Panc1 (cell line): ENCODE results near the gene CDH15. TPM values are rescaled to one million over a fixed set of nuclear protein-coding genes. Genes with fewer than 3 reads are reported as not detected.

Source experiments
- ATAC-seq: fragments of 200-7000 bp; cut with Tn5 transposase; 2 replicates; pipeline ENCODE4 v1.9.1; 2020; ENCODE audit warnings: mild to moderate bottlenecking, moderate library complexity
- BruUV-seq: library from RNA; stranded (reverse); fragments of 400-500 nt; replicated peaks from 2 replicates; lab custom pipeline; 2021; lab: Mats Ljungman, UMichigan
- CTCF ChIA-PET: fragments of 300-600 bp; sonication (Branson Sonifier 250); formaldehyde crosslinking; loops from one replicate; lab custom pipeline; 2022; ENCODE audit warnings: antibody characterized with exemption; lab: Charles Lee
- POLR2A ChIA-PET: fragments of 300-600 bp; sonication (Branson Sonifier 250); formaldehyde crosslinking; loops from one replicate; lab custom pipeline; 2022; ENCODE audit warnings: antibody characterized with exemption; lab: Charles Lee
- DNase-seq: peaks from one replicate; pipeline ENCODE4 v3.0.0-alpha.2; 2010; ENCODE audit warnings: low read depth, low spot score
- H3K27ac ChIP-seq: 2 replicates; pipeline ENCODE4 v1.5.1; 2011; ENCODE audit warnings: mild to moderate bottlenecking, low read length, inconsistent platforms
- H3K27me3 ChIP-seq: fragments of 200-500 bp; sonication (Bioruptor generic); 2 replicates; pipeline ENCODE4 v1.6.0; 2014; ENCODE audit warnings: low read length, inconsistent platforms; ENCODE audit not compliant: control insufficient read depth, insufficient read depth
- H3K36me3 ChIP-seq: fragments of 200-500 bp; sonication (Bioruptor generic); 2 replicates; pipeline ENCODE4 v1.5.1; 2014; ENCODE audit warnings: inconsistent platforms, mild to moderate bottlenecking, low read length, moderate library complexity; ENCODE audit not compliant: control insufficient read depth, insufficient read depth
- H3K4me1 ChIP-seq: 2 replicates; pipeline ENCODE4 v1.5.1; 2011; ENCODE audit warnings: inconsistent platforms, mild to moderate bottlenecking, low read length, moderate library complexity; ENCODE audit not compliant: control insufficient read depth, insufficient read depth
- H3K4me3 ChIP-seq, 2 experiments: 2 replicates each; pipeline ENCODE4 v1.5.1; 2011 to 2012; ENCODE audit warnings: low read depth in 2 of 2, low read length in 2 of 2, mild to moderate bottlenecking in 2 of 2, inconsistent platforms in 1 of 2, moderate library complexity in 1 of 2
- H3K9me3 ChIP-seq: fragments of 200-500 bp; sonication (Bioruptor generic); 2 replicates; pipeline ENCODE4 v1.5.1; 2014; ENCODE audit warnings: low read depth, mild to moderate bottlenecking, inconsistent platforms, low read length, moderate library complexity; ENCODE audit not compliant: control insufficient read depth, insufficient read depth
- CTCF ChIP-seq: fragments of 450-650 bp; IDR thresholded peaks from 2 replicates; pipeline ENCODE4 v1.5.1; 2017; ENCODE audit warnings: mild to moderate bottlenecking
- POLR2AphosphoS5 ChIP-seq: IDR thresholded peaks from 2 replicates; pipeline ENCODE4 v1.6.1; 2012; ENCODE audit warnings: mild to moderate bottlenecking, low read depth, low read length, moderate library complexity
- REST ChIP-seq, 2 experiments: IDR thresholded peaks; 2 replicates each; pipeline ENCODE4 v1.6.1; 2011 to 2012; ENCODE audit warnings: low read depth in 2 of 2, control low read depth in 1 of 2, low read length in 1 of 2, mild to moderate bottlenecking in 1 of 2, moderate library complexity in 1 of 2; ENCODE audit not compliant: insufficient read depth in 1 of 2
- SIN3A ChIP-seq: IDR thresholded peaks from 2 replicates; pipeline ENCODE4 v1.6.1; 2012; ENCODE audit warnings: low read depth, mild to moderate bottlenecking, low read length, moderate library complexity, borderline replicate concordance; ENCODE audit not compliant: insufficient read depth
- TCF7L2 ChIP-seq: IDR thresholded peaks from 2 replicates; pipeline ENCODE4 v1.6.1; 2011; ENCODE audit warnings: mild to moderate bottlenecking, low read depth, low read length, inconsistent platforms
- in situ Hi-C: cut with HindIII; loops from 2 replicates; pipeline ENCODE4 v1.10.0; 2016; ENCODE audit warnings: low sequenced_read_pairs, low pct_unique_long_range_greater_than_20kb
- intact Hi-C: fragments of 100-400 bp; cut with micrococcal nuclease; formaldehyde crosslinking; loops from one replicate; pipeline ENCODE4 v1.10.0; 2022; ENCODE audit not compliant: unreplicated experiment
- total RNA-seq: library from RNA; stranded (reverse); gene quantifications from one replicate; pipeline ENCODE4 v1.2.1, GENCODE V29; 2021; ENCODE audit not compliant: unreplicated experiment

CDH15 gene
- total RNA-seq, 1 experiment from 2014 or later: 0.51 TPM

DNA sequence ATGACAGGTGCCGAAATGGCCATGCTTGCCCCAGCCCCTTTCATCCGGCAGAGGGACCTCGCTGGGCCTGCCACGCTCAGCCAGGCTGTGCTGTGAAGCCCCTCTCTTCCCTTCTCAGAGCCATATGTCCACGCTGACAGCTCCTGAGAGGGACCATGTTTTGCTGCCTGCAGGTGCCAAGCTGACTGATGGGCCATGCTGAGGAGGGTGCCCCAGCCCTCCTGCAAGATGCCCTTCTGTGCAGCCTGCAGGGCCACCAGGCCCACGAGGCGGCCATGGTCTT is 33.1 kb upstream of the CDH15 start:
- no peak overlapping the region for H3K4me3 ChIP-seq
- ATAC-seq (no peak), DNase-seq (no peak)
- intact Hi-C loops: no loop called here
- H3K27ac ChIP-seq: no peak overlapping the region
- POLR2A ChIA-PET: no interaction called here
- CTCF ChIA-PET: no interaction called here
- BruUV-seq: no TSS peak
- in situ Hi-C loops: no loop called here
- H3K27me3 ChIP-seq: no peaks in the 10 kb centered on the region
- TF ChIP-seq CTCF: no peak
- TF ChIP-seq REST (IDR thresholded peaks at IDR 0.05; ENCODE audit: insufficient read depth in 1 of 2, low read depth in 2 of 2, low read length in 1 of 2): no peak
- TF ChIP-seq POLR2AphosphoS5: no peak
- TF ChIP-seq TCF7L2: no peak
- no peak for TF ChIP-seq SIN3A
- H3K9me3 ChIP-seq: no peaks in the 10 kb centered on the region
- no peaks in the 10 kb centered on the region for H3K36me3 ChIP-seq
- H3K4me1 ChIP-seq: no peaks in the 10 kb centered on the region

DNA sequence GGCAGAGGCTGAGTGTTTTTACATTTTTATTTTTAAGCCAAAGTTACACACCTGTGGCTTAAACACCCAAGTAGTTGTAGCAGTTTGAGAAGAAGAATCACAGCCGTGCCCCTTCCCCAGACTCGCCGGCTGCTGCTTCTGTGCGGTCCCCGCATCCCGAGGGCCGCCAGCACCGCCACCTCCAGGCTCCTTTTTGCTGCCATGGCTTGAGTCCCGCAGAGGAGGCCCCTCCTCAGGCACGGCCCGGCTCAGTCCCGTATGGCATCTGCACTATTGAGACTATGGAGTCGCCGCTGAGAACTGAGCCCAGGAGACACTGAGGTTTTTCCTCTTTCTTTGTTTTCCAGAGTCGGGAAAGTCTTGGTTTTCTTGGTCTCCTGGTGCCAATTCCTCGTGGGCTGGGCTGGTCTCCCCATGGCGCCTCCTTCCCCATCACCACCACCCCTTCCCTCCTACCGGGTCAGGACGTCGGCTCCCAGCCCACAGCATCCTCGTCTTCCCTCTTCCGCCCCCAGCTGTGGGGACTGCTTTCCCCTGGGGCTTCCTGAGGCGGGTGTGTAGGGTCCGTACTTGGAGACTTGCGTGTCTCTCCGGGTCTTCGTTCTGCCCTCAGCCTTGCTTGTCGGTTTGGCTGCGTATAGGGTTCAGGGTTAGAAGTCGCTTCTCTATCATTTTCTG is 32.6 kb upstream of the CDH15 start:
- POLR2A ChIA-PET: no interaction called here
- intact Hi-C loops: no loop called here

More for the DNA sequence above, 32.6 kb upstream of the CDH15 start:
- ATAC-seq (no peak), DNase-seq (no peak)
- Histone ChIP-seq H3K27me3 (no peaks in the 10 kb centered on the region), H3K4me3 (no peak overlapping the region), H3K36me3 (no peaks in the 10 kb centered on the region), H3K27ac (no peak overlapping the region), H3K9me3 (no peaks in the 10 kb centered on the region), H3K4me1 (no peaks in the 10 kb centered on the region)
- in situ Hi-C loops: no loop called here
- CTCF ChIA-PET: no interaction called here
- TF ChIP-seq TCF7L2 (no peak), SIN3A (no peak), POLR2AphosphoS5 (no peak), CTCF (no peak), REST (IDR thresholded peaks at IDR 0.05; ENCODE audit: insufficient read depth in 1 of 2, low read depth in 2 of 2, low read length in 1 of 2) (no peak)
- no TSS peak for BruUV-seq
